Right atrium auricular region (tissue), 2 donors: ENCODE measurements around the gene PRKCE. TPM values are rescaled to one million over a fixed set of nuclear protein-coding genes. Genes with fewer than 3 reads are reported as not detected.
A peak's percentile ranks its signal among the peaks of the same experiment; 100 is the strongest.
"Not testable (repeated sequence)": the region's sequence is repeated elsewhere in the genome, so short reads cannot be mapped to it uniquely, and the experiment has no call there.

Source experiments
- DNase-seq: peaks from one replicate; pipeline ENCODE4 v3.0.0-alpha.2; 2019; ENCODE audit warnings: low spot score
- H3K27ac ChIP-seq, 2 donors: fragments of 200-600 bp; sonication (generic); 1 replicate in 1 of 2; 2 replicates in 1 of 2; pipeline ENCODE4 v1.5.1; 2016 to 2019
- H3K27me3 ChIP-seq, 2 donors: fragments of 200-600 bp; sonication (generic); one replicate each; pipeline versions ENCODE4 v1.5.1 to v1.6.0; 2017 to 2019
- H3K36me3 ChIP-seq: fragments of 200-600 bp; sonication (generic); one replicate; pipeline ENCODE4 v1.5.1; 2016
- H3K4me1 ChIP-seq, 2 donors: fragments of 200-600 bp; sonication (generic); one replicate each; pipeline versions ENCODE4 v1.5.1 to v1.6.0; 2017 to 2019
- H3K4me3 ChIP-seq, 2 donors: fragments of 200-600 bp; sonication (generic); 1 replicate in 1 of 2; 2 replicates in 1 of 2; pipeline ENCODE4 v1.5.1; 2017 to 2019; ENCODE audit warnings: mild to moderate bottlenecking in 1 of 2, moderate library complexity in 1 of 2
- H3K9me3 ChIP-seq, 2 donors: fragments of 200-600 bp; sonication (generic); one replicate each; pipeline ENCODE4 v1.5.1; 2019
- total RNA-seq, 2 donors: library from RNA; depleted of rRNA; stranded (reverse); fragments of >200 nt; gene quantifications; one replicate each; pipeline ENCODE4 v1.1.0, GENCODE V29; 2016
- TF ChIP-seq, protein P1 (sequence below), 2 donors: fragments of 200-600 bp; sonication (generic); IDR thresholded peaks; one replicate each; pipeline ENCODE4 v1.5.1; 2019; ENCODE audit warnings: antibody characterized with exemption in 2 of 2

The PRKCE gene
- total RNA-seq, 2 donors from 2014 or later = 7.2 to 11.8 TPM

DNA sequence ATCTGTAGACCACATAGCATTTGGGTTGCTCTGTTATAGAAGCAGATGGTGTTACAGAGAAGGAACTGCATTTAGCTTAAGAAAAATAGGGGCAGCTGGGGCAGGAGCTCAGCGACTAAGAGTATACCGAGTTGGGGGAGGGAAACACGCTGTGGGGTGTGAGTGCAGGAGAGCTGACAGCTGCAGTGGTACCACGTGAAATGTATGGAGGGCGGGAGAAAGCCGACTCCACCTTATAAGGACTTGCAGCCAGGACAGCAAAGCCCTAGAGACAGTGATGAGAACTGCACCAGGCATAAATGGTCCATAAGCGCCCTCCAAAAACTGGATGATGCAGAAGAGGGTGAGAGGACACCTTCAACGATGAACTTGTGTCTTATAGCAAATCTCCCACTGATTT, 237.6 kb downstream of the PRKCE start:
- peak overlapping the region; percentile 8 to 58 for H3K27ac ChIP-seq
- peaks cover 0 to 82% of the 10 kb centered on the region in 2 donors for H3K4me1 ChIP-seq
- H3K36me3 ChIP-seq = no peaks in the 10 kb centered on the region
- DNase-seq = no peak
- H3K9me3 ChIP-seq = no peaks in the 10 kb centered on the region
- TF ChIP-seq, protein P1, sequence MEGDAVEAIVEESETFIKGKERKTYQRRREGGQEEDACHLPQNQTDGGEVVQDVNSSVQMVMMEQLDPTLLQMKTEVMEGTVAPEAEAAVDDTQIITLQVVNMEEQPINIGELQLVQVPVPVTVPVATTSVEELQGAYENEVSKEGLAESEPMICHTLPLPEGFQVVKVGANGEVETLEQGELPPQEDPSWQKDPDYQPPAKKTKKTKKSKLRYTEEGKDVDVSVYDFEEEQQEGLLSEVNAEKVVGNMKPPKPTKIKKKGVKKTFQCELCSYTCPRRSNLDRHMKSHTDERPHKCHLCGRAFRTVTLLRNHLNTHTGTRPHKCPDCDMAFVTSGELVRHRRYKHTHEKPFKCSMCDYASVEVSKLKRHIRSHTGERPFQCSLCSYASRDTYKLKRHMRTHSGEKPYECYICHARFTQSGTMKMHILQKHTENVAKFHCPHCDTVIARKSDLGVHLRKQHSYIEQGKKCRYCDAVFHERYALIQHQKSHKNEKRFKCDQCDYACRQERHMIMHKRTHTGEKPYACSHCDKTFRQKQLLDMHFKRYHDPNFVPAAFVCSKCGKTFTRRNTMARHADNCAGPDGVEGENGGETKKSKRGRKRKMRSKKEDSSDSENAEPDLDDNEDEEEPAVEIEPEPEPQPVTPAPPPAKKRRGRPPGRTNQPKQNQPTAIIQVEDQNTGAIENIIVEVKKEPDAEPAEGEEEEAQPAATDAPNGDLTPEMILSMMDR (IDR thresholded peaks at IDR 0.05) = peak in 1 of 2 donors; percentile 39
- no peaks in the 10 kb centered on the region for H3K27me3 ChIP-seq
- H3K4me3 ChIP-seq = no peak overlapping the region

DNA sequence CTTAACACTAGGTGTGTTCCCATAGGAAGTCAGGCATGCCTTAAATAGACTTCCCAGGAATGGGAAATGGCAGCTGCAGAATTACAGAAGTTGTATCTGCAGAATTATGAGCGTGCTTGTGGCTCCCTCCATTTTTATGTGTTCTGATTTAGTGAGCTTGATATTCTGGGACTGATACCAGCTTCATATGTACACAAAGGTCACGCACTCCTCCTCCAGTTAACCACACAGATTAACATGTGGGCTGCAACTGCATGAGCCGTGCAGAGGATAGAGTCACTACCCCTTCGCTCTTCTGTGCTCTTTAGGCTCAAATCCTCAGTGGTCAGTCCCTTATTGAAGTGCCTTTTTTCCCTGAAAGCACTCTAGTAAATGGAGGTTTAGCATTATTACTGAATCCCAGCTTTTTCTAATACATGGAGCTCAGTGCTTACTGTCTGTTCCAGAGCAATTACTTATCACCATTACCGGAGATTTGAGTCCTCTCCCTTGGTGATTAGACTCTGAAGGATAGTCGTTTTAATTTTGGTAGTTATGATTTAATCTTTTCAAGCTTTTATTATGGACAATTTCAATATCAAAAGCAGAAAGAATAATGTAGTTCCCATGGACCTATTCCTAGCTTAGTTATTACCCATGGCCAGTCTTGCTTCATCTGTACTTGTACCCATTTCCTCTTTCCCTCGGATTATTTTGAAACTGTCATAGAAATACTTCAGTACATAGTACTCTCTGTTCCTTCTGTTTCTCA, 238.3 kb downstream of the PRKCE start:
- Histone ChIP-seq H3K4me3 (no peak overlapping the region), H3K4me1 (peaks cover 0 to 75% of the 10 kb centered on the region in 2 donors), H3K36me3 (no peaks in the 10 kb centered on the region), H3K27ac (peak overlapping the region; percentile 58), H3K9me3 (no peaks in the 10 kb centered on the region), H3K27me3 (no peaks in the 10 kb centered on the region)
- TF ChIP-seq, protein P1 (IDR thresholded peaks at IDR 0.05) = no peak
- no peak for DNase-seq

DNA sequence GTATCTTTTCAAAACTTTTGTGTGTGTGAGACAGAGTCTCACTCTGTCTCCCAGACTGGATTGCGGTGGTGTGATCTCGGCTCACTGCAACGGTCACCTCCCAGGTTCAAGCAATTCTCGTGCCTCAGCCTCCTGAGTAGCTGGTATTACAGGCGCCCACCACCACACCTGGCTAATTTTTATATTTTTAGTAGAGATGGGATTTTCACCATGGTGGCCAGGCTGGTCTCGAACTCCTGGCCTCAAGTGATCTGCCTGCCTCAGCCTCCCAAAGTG, 238.8 kb downstream of the PRKCE start:
- not testable (repeated sequence) for H3K9me3 ChIP-seq, H3K27me3 ChIP-seq, H3K36me3 ChIP-seq, H3K4me3 ChIP-seq, DNase-seq
- H3K27ac ChIP-seq = peak overlapping the region; percentile 9 to 58
- peaks cover 0 to 73% of the 10 kb centered on the region in 2 donors for H3K4me1 ChIP-seq

DNA sequence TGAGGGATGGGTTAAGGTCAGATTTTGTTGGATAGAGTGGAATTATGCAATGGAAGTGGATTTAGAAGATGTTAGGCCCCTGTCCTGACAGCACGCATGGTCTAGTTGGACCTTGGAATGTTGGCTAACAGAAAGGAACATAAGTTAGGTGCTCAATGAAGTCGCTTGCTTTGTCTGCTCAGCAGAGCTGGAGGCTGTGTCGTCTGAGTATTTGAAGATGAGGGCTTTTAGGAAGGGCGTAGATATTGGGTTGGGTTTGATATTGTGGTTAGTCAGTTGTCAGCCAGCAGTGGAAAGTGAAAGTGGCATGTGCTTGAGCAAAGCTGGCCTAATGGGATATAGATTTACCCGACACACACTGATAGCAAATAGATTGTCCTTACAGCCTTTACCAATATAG, 239.3 kb downstream of the PRKCE start:
- Histone ChIP-seq H3K4me3 (no peak overlapping the region), H3K4me1 (peaks cover 0 to 73% of the 10 kb centered on the region in 2 donors), H3K36me3 (no peaks in the 10 kb centered on the region), H3K27ac (peak overlapping the region; percentile 9 to 58), H3K9me3 (no peaks in the 10 kb centered on the region), H3K27me3 (no peaks in the 10 kb centered on the region)
- no peak for DNase-seq
- TF ChIP-seq, protein P1 (IDR thresholded peaks at IDR 0.05) = no peak

DNA sequence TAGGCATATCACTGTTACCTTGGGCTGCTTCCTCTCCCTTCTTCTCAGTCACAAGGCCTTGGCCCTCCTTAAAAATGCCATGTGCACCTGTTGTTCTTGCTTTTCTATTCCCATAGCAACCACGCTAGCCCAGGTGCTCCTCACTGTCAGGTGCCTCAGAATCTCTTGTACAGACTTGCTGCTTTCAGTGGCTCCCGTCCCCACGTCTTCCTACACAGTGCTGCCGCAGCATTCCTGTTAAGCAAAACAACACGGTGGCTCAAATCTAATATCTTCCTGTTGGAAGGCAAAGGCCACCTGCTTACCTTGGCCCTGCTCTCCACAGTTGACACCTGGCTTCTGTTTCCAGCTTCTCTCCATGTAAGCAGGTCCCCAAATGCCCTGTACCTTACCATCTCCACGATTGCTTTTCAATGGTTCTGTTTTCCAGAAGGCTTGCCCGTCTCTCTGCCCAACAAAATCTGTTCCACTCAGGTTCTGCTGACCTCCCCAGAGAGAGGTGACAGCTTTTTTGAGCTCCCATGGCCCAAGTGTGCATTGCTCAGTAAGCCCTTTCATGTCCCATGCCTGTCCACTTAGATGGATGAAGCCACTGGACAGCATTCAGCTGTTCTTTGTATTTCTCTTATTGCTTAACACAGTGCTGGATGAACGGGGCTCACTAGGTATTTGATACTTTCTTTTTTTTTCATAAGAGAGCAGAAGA, 240.4 kb downstream of the PRKCE start:
- TF ChIP-seq, protein P1 (IDR thresholded peaks at IDR 0.05) = no peak
- H3K4me1 ChIP-seq = peaks cover 0 to 73% of the 10 kb centered on the region in 2 donors
- no peaks in the 10 kb centered on the region for H3K36me3 ChIP-seq
- H3K27me3 ChIP-seq = no peaks in the 10 kb centered on the region
- DNase-seq = no peak
- no peaks in the 10 kb centered on the region for H3K9me3 ChIP-seq
- no peak overlapping the region for H3K27ac ChIP-seq
- no peak overlapping the region for H3K4me3 ChIP-seq

DNA sequence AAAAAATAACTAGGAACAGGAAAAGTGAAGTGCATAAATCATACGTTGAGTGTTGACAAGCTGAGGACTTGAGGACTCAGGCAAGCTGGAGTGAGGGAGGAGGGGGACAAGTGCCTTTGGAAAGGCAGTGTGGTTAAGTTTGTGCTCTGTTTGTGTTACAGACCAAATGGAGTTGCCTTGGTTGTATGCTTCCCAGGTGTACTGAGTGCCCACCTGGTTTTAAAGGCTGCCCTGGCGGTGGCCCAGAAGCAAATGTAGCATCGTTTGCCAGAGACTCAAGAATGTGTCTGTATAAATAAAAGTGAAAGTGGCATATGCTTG, 240.9 kb downstream of the PRKCE start:
- Histone ChIP-seq H3K4me3 (no peak overlapping the region), H3K9me3 (no peaks in the 10 kb centered on the region), H3K27me3 (no peaks in the 10 kb centered on the region), H3K27ac (no peak overlapping the region), H3K36me3 (no peaks in the 10 kb centered on the region), H3K4me1 (peaks cover 0 to 69% of the 10 kb centered on the region in 2 donors)
- TF ChIP-seq, protein P1 (IDR thresholded peaks at IDR 0.05) = no peak
- DNase-seq = no peak
